Type B pancreatic cell (in vitro differentiated cells): ENCODE measurements around the gene SMCO4. TPM values are rescaled to one million over a fixed set of nuclear protein-coding genes. Genes with fewer than 3 reads are reported as not detected.

ENCODE experiments used
- DNase-seq: peaks from one replicate; pipeline ENCODE4 v3.0.0; 2021; ENCODE audit warnings: mixed read lengths; ENCODE audit not compliant: unreplicated experiment; ENCODE audit errors: extremely low spot score
- H3K27ac Mint-ChIP-seq: 2 replicates; pipeline ENCODE4 v1.8.0; 2021; ENCODE audit warnings: mild to moderate bottlenecking, mixed read lengths
- H3K27me3 Mint-ChIP-seq: 2 replicates; pipeline ENCODE4 v1.8.0; 2021; ENCODE audit warnings: mixed read lengths
- H3K36me3 Mint-ChIP-seq: 2 replicates; pipeline ENCODE4 v1.8.0; 2021; ENCODE audit warnings: mixed read lengths
- H3K4me1 Mint-ChIP-seq: one replicate; pipeline ENCODE4 v1.8.0; 2021; ENCODE audit warnings: mixed read lengths; ENCODE audit not compliant: unreplicated experiment
- H3K4me3 Mint-ChIP-seq: 2 replicates; pipeline ENCODE4 v1.8.0; 2021; ENCODE audit warnings: mild to moderate bottlenecking, mixed read lengths
- H3K9me3 Mint-ChIP-seq: 2 replicates; pipeline ENCODE4 v1.8.0; 2021; ENCODE audit warnings: mixed read lengths
- total RNA-seq: library from RNA; stranded (reverse); gene quantifications from 2 replicates; pipeline ENCODE4 v1.2.1, GENCODE V29; 2021; ENCODE audit warnings: low replicate concordance
- TF ChIP-seq, protein P1 (sequence below): fragments of 200-600 bp; sonication (generic); conservative IDR thresholded peaks from 2 replicates; pipeline ENCODE4 v1.5.0; 2021; ENCODE audit warnings: antibody characterized with exemption, mild to moderate bottlenecking

The SMCO4 gene
- total RNA-seq, 1 donor from 2014 or later: 18.2 TPM

DNA sequence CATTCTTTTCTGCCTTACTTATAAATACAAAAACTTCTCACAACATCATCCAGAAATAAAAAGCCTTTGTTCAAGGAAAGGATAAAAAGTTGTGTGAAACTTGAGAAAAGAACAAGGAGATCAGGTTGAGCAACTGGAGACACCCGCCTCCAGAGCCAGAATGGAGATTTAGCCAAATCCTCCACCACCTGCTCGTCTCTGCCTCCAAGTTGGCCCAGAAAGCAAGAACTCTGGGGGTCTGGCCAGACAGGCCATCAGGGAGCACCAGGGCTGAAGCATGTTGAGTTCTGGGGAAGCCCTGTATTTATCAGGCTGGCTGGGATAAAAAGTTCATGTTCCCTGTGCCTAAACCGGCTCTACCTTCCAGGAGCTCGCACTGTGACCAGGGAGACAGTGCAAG is 14.9 kb downstream of the SMCO4 start:
- H3K9me3 Mint-ChIP-seq: no peaks in the 10 kb centered on the region
- H3K36me3 Mint-ChIP-seq: no peaks in the 10 kb centered on the region
- no peak overlapping the region for H3K27ac Mint-ChIP-seq
- H3K4me1 Mint-ChIP-seq: peaks cover 53% of the 10 kb centered on the region
- TF ChIP-seq, protein P1, sequence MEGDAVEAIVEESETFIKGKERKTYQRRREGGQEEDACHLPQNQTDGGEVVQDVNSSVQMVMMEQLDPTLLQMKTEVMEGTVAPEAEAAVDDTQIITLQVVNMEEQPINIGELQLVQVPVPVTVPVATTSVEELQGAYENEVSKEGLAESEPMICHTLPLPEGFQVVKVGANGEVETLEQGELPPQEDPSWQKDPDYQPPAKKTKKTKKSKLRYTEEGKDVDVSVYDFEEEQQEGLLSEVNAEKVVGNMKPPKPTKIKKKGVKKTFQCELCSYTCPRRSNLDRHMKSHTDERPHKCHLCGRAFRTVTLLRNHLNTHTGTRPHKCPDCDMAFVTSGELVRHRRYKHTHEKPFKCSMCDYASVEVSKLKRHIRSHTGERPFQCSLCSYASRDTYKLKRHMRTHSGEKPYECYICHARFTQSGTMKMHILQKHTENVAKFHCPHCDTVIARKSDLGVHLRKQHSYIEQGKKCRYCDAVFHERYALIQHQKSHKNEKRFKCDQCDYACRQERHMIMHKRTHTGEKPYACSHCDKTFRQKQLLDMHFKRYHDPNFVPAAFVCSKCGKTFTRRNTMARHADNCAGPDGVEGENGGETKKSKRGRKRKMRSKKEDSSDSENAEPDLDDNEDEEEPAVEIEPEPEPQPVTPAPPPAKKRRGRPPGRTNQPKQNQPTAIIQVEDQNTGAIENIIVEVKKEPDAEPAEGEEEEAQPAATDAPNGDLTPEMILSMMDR: no peak
- H3K4me3 Mint-ChIP-seq: no peak overlapping the region
- H3K27me3 Mint-ChIP-seq: no peaks in the 10 kb centered on the region
- DNase-seq: no peak

DNA sequence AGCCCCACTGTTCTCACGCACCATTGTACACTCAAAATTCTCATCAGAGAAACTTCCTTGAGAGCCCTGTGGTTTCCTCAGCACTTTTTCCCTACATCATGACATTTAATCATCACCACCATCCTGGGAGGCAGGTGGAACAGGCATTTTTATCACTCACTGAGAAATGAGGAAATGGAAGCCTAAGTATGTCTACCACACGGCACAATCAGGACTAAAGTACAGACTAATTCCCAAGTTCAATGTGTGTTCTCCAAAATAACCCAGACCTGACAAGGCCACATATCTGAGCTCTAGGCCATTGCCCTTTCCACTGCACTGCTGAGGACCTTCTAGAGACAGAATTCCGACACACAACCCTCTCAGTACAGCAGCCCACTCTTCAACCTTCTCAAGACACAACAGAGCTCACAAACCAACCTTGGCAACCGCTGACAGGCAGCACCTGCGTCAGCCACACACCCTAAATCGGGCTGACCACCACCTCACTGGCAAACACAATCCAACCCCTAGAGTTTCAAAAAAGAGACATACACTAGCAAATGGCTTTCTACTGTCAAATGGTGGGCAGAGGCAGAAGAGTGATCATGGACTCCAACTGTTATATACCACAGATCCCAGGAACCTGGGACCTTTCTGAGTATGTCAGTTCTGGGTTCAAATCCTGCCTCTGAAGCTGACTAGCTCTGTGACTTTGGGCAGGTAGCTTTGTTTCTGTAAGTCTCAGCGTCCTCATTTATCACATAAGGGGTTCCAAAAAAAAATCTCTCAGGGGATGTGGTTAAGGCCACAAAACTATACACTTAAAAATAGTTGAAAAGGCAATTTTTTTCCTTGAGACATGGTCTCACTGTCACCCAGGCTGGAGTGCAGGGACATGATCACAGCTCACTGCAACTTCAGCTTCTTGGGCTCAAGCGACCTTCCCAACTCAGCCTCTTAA is 16.3 kb downstream of the SMCO4 start:
- H3K4me3 Mint-ChIP-seq: no peak overlapping the region
- no peak for DNase-seq
- H3K27ac Mint-ChIP-seq: peak overlapping the region; percentile 47
- TF ChIP-seq, protein P1: no peak
- peaks cover 47% of the 10 kb centered on the region for H3K4me1 Mint-ChIP-seq
- H3K9me3 Mint-ChIP-seq: no peaks in the 10 kb centered on the region
- H3K36me3 Mint-ChIP-seq: no peaks in the 10 kb centered on the region
- no peaks in the 10 kb centered on the region for H3K27me3 Mint-ChIP-seq

DNA sequence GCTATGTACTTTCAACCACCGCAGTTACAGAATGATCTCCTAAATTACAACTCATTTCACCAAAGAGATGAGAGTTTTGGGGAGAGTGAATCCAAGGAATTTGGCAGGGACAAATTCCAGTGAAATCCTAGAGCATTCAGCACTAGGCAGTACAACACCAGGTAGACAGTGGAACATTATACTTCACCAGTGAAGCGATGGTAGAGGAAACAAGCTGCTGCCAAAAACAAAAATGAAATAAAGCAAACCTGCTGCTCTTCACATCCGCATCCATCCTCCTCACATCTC is 16.9 kb downstream of the SMCO4 start:
- TF ChIP-seq, protein P1: no peak
- no peak for DNase-seq
- Mint-ChIP-seq H3K4me1 (peaks cover 46% of the 10 kb centered on the region), H3K36me3 (no peaks in the 10 kb centered on the region), H3K9me3 (no peaks in the 10 kb centered on the region), H3K27ac (no peak overlapping the region), H3K4me3 (no peak overlapping the region), H3K27me3 (no peaks in the 10 kb centered on the region)

DNA sequence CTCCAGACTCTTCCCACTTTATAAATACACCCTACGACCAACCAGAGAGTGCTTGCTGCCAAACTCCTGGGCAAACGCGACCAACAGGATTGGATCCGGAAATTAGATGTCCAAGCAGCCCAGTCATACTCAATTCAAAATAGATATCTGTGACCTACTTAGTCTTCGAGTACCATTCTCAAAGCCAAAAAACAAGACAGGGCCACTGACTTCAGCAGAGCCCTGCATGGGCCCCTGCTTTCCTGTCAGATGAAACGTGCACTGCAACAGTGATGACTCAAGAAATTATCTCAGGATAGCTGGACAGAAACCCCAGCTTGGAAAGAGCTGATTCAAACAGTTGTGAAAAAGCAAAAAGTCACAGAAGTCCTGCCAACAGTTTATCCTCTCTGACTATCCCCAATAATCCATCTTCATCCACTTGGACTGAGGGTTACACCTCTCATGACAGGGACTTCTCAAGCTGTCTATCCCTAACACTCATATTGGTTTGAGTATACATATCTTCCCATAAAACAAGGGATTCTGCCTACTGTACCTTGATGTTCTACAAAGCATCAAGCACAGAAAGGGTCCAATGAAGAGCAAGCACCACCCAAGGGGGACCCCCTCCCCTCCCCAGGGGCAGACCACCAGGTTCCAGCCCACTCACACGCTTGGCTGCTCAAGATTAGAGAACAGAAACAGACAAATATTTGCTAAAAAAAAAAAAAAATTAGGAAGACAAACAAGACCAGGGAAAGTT is 17.4 kb downstream of the SMCO4 start:
- no peaks in the 10 kb centered on the region for H3K27me3 Mint-ChIP-seq
- TF ChIP-seq, protein P1: no peak
- H3K36me3 Mint-ChIP-seq: no peaks in the 10 kb centered on the region
- H3K27ac Mint-ChIP-seq: no peak overlapping the region
- no peak overlapping the region for H3K4me3 Mint-ChIP-seq
- H3K9me3 Mint-ChIP-seq: no peaks in the 10 kb centered on the region
- DNase-seq: no peak
- peaks cover 41% of the 10 kb centered on the region for H3K4me1 Mint-ChIP-seq

DNA sequence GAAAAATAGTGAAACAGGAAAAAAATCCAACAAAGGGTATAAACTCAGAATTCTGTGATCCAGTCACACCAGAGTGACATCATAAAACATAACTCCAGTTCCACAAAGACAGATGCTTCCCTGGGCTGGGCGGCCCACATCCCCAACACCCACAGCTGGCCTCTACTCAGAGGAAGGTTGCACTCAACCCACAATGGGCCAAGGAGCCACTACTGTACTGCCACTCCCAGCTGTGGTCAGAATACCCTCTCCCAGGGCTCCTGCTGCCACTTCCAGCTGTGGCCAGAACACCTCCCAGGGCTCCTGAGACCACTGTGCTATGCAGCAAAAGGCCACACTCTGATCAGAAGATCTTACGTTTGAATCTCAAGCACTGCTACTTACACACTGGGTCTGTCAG is 18.3 kb downstream of the SMCO4 start:
- Mint-ChIP-seq H3K36me3 (no peaks in the 10 kb centered on the region), H3K9me3 (no peaks in the 10 kb centered on the region), H3K27me3 (no peaks in the 10 kb centered on the region), H3K27ac (no peak overlapping the region), H3K4me1 (peaks cover 32% of the 10 kb centered on the region), H3K4me3 (no peak overlapping the region)
- DNase-seq: no peak
- TF ChIP-seq, protein P1: no peak
